Tibial nerve (tissue), 4 donors: Measurements from ENCODE around the gene PPP4C.

Source experiments
- CTCF ChIP-seq, 5 experiments: fragments of 200-600 bp in 3 of 5; fragments of 450-650 bp in 2 of 5; sonication (generic) in 3 of 5; IDR thresholded peaks; one replicate each; pipeline ENCODE4 v1.5.1; 2016 to 2019; ENCODE audit warnings: antibody characterized with exemption in 5 of 5, mild to moderate bottlenecking in 3 of 5, moderate library complexity in 2 of 5
- EP300 ChIP-seq, 2 donors: sonication (generic); formaldehyde crosslinking; IDR thresholded peaks; one replicate each; pipeline ENCODE4 v1.6.1; 2017; ENCODE audit warnings: antibody characterized with exemption in 2 of 2, mild to moderate bottlenecking in 1 of 2
- POLR2A ChIP-seq, 2 donors: fragments of 450-650 bp; IDR thresholded peaks; one replicate each; pipeline ENCODE4 v1.6.1; 2017; ENCODE audit warnings: antibody characterized with exemption in 2 of 2, mild to moderate bottlenecking in 2 of 2, moderate library complexity in 2 of 2

- no peak for TF ChIP-seq CTCF (IDR thresholded peaks at IDR 0.05)
- no peak for TF ChIP-seq EP300 (IDR thresholded peaks at IDR 0.05)
- TF ChIP-seq POLR2A (IDR thresholded peaks at IDR 0.05), result no peak
Measured at GRCh38 chr16:30079480-30079879, 3.7 kb downstream of the PPP4C start.
